Panc1 (cell line): Measurements from ENCODE around the gene DOCK4. TPM values are rescaled to one million over a fixed set of nuclear protein-coding genes. Genes with fewer than 3 reads are reported as not detected.

Experiments used
- ATAC-seq: fragments of 200-7000 bp; cut with Tn5 transposase; 2 replicates; pipeline ENCODE4 v1.9.1; 2020; ENCODE audit warnings: mild to moderate bottlenecking, moderate library complexity
- BruUV-seq: library from RNA; stranded (reverse); fragments of 400-500 nt; replicated peaks from 2 replicates; lab custom pipeline; 2021; lab: Mats Ljungman, UMichigan
- CTCF ChIA-PET: fragments of 300-600 bp; sonication (Branson Sonifier 250); formaldehyde crosslinking; loops from one replicate; lab custom pipeline; 2022; ENCODE audit warnings: antibody characterized with exemption; lab: Charles Lee
- POLR2A ChIA-PET: fragments of 300-600 bp; sonication (Branson Sonifier 250); formaldehyde crosslinking; loops from one replicate; lab custom pipeline; 2022; ENCODE audit warnings: antibody characterized with exemption; lab: Charles Lee
- DNase-seq: peaks from one replicate; pipeline ENCODE4 v3.0.0-alpha.2; 2010; ENCODE audit warnings: low read depth, low spot score
- H3K27ac ChIP-seq: 2 replicates; pipeline ENCODE4 v1.5.1; 2011; ENCODE audit warnings: mild to moderate bottlenecking, low read length, inconsistent platforms
- H3K27me3 ChIP-seq: fragments of 200-500 bp; sonication (Bioruptor generic); 2 replicates; pipeline ENCODE4 v1.6.0; 2014; ENCODE audit warnings: low read length, inconsistent platforms; ENCODE audit not compliant: control insufficient read depth, insufficient read depth
- H3K36me3 ChIP-seq: fragments of 200-500 bp; sonication (Bioruptor generic); 2 replicates; pipeline ENCODE4 v1.5.1; 2014; ENCODE audit warnings: inconsistent platforms, mild to moderate bottlenecking, low read length, moderate library complexity; ENCODE audit not compliant: control insufficient read depth, insufficient read depth
- H3K4me1 ChIP-seq: 2 replicates; pipeline ENCODE4 v1.5.1; 2011; ENCODE audit warnings: inconsistent platforms, mild to moderate bottlenecking, low read length, moderate library complexity; ENCODE audit not compliant: control insufficient read depth, insufficient read depth
- H3K4me3 ChIP-seq, 2 experiments: 2 replicates each; pipeline ENCODE4 v1.5.1; 2011 to 2012; ENCODE audit warnings: low read depth in 2 of 2, low read length in 2 of 2, mild to moderate bottlenecking in 2 of 2, inconsistent platforms in 1 of 2, moderate library complexity in 1 of 2
- H3K9me3 ChIP-seq: fragments of 200-500 bp; sonication (Bioruptor generic); 2 replicates; pipeline ENCODE4 v1.5.1; 2014; ENCODE audit warnings: low read depth, mild to moderate bottlenecking, inconsistent platforms, low read length, moderate library complexity; ENCODE audit not compliant: control insufficient read depth, insufficient read depth
- CTCF ChIP-seq: fragments of 450-650 bp; IDR thresholded peaks from 2 replicates; pipeline ENCODE4 v1.5.1; 2017; ENCODE audit warnings: mild to moderate bottlenecking
- POLR2AphosphoS5 ChIP-seq: IDR thresholded peaks from 2 replicates; pipeline ENCODE4 v1.6.1; 2012; ENCODE audit warnings: mild to moderate bottlenecking, low read depth, low read length, moderate library complexity
- REST ChIP-seq, 2 experiments: IDR thresholded peaks; 2 replicates each; pipeline ENCODE4 v1.6.1; 2011 to 2012; ENCODE audit warnings: low read depth in 2 of 2, control low read depth in 1 of 2, low read length in 1 of 2, mild to moderate bottlenecking in 1 of 2, moderate library complexity in 1 of 2; ENCODE audit not compliant: insufficient read depth in 1 of 2
- SIN3A ChIP-seq: IDR thresholded peaks from 2 replicates; pipeline ENCODE4 v1.6.1; 2012; ENCODE audit warnings: low read depth, mild to moderate bottlenecking, low read length, moderate library complexity, borderline replicate concordance; ENCODE audit not compliant: insufficient read depth
- TCF7L2 ChIP-seq: IDR thresholded peaks from 2 replicates; pipeline ENCODE4 v1.6.1; 2011; ENCODE audit warnings: mild to moderate bottlenecking, low read depth, low read length, inconsistent platforms
- in situ Hi-C: cut with HindIII; loops from 2 replicates; pipeline ENCODE4 v1.10.0; 2016; ENCODE audit warnings: low sequenced_read_pairs, low pct_unique_long_range_greater_than_20kb
- intact Hi-C: fragments of 100-400 bp; cut with micrococcal nuclease; formaldehyde crosslinking; loops from one replicate; pipeline ENCODE4 v1.10.0; 2022; ENCODE audit not compliant: unreplicated experiment
- total RNA-seq: library from RNA; stranded (reverse); gene quantifications from one replicate; pipeline ENCODE4 v1.2.1, GENCODE V29; 2021; ENCODE audit not compliant: unreplicated experiment

DOCK4 gene
- total RNA-seq, 1 experiment from 2014 or later = 10.8 TPM

GRCh38 chr7:112207765-112208164 lies 1.6 kb upstream of the DOCK4 start:
- peaks cover 8% of the 10 kb centered on the region for H3K4me1 ChIP-seq
- no peak for ATAC-seq
- CTCF ChIA-PET = no interaction called here
- in situ Hi-C loops (no loop called here), intact Hi-C loops (loop anchor here (10.0 kb wide), 1 partner anchor 177 kb away; no protein-coding TSS in a partner anchor)
- no TSS peak for BruUV-seq
- no peaks in the 10 kb centered on the region; the same call in 1 of the 2 replicates for H3K36me3 ChIP-seq
- H3K27ac ChIP-seq = no peak overlapping the region
- H3K4me3 ChIP-seq = peak overlapping the region; percentile 76 to 95
- H3K27me3 ChIP-seq = no peaks in the 10 kb centered on the region
- DNase-seq = no peak
- TF ChIP-seq SIN3A = no peak
- no peak for TF ChIP-seq REST (IDR thresholded peaks at IDR 0.05; ENCODE audit: insufficient read depth in 1 of 2, low read depth in 2 of 2, low read length in 1 of 2)
- TF ChIP-seq POLR2AphosphoS5 = no peak
- TF ChIP-seq TCF7L2 = no peak
- no peaks in the 10 kb centered on the region for H3K9me3 ChIP-seq
- POLR2A ChIA-PET = no interaction called here

GRCh38 chr7:112206991-112207592 lies 893 bp upstream of the DOCK4 start:
- BruUV-seq = TSS peak; percentile 81
- POLR2A ChIA-PET = no interaction called here
- H3K9me3 ChIP-seq = no peaks in the 10 kb centered on the region
- no peak for DNase-seq
- H3K27ac ChIP-seq = peak overlapping the region; percentile 81
- CTCF ChIA-PET = no interaction called here
- intact Hi-C loops (loop anchor here (10.0 kb wide), 1 partner anchor 178 kb away; no protein-coding TSS in a partner anchor), in situ Hi-C loops (no loop called here)
- no peaks in the 10 kb centered on the region for H3K27me3 ChIP-seq
- no peaks in the 10 kb centered on the region; the same call in 1 of the 2 replicates for H3K36me3 ChIP-seq
- peak overlapping the region; percentile 76 to 95 for H3K4me3 ChIP-seq
- TF ChIP-seq CTCF (no peak), SIN3A (no peak), POLR2AphosphoS5 (no peak)
- peaks cover 8% of the 10 kb centered on the region for H3K4me1 ChIP-seq
- ATAC-seq = peak; percentile 1; the same call in 1 of the 2 replicates
